NCI-H2107 treated with DMSO at 0.1 percent for 48 hours (cell line): ENCODE data around the gene MPPED2.
"Not testable (repeated sequence)": the region's sequence is repeated elsewhere in the genome, so short reads cannot be mapped to it uniquely, and the experiment has no call there.

Experiments used
- DNase-seq: peaks from one replicate; lab custom pipeline; 2025; ENCODE audit not compliant: unreplicated experiment; lab: John Stamatoyannopoulos, UW

MPPED2 gene

GRCh38 chr11:30579415-30580175 is 6.6 kb downstream of the MPPED2 start:
- no peak for DNase-seq

- DNase-seq = no peak
These were observed 7.7 kb downstream of the MPPED2 start for GRCh38 chr11:30578406-30578805.

DNA sequence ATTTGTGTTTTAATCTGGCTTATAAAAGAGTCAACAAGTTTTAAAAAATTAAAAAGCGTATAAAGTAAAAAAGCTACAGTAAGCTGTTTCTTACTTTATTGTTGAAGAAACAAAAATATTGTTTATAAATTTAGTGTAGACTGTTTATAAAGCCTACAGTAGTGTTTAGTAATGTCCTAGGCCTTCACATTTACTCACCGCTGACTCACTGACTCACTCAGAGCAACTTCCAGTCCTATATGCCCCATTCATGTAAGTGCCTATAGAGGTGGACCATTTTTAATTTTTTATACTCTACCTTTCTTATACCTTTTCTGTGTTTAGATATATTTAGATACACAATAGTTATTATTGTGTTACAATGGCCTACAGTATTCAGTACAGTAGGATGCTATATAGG is 12.2 kb downstream of the MPPED2 start:
- DNase-seq = no peak

DNA sequence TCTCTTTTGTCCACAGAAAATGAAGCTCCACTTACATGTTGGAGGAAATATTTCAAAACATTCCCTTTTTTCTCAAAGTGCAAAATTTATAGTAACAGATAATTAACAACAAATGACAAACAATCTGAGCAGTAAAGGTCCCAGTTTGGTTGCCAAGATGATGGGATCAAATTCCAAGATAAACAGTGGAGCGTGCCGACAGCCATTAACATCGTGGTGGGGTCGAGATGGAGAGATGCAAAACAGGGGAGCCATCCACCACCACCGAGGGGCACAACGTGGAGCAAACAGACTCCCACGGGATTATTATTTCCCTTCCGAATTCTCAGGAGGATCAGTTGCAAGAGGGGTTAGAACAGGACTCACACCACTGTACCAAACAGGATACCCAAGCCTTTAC is 17.2 kb downstream of the MPPED2 start:
- DNase-seq = no peak

GRCh38 chr11:30567644-30568043 is 18.5 kb downstream of the MPPED2 start:
- no peak for DNase-seq

DNA sequence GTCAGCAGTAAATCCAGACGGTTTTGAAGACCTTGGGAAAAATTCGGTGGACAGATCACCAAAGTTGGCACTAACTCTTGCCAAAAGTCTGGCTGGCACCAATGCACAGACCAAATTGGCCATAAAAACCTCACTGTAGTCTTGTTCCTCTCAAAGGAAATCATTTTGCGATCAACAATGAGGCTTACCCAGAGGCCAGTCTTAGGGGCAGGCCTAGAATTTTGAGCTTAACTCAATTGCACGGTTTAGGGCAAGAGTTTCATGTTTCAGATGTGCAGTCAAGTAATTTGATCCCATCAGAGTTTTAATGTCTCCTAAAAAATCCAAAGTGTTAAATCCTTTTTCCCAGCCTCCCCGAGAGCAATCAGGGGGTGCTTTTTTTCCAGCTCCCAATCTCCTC is 19.0 kb downstream of the MPPED2 start:
- DNase-seq = no peak

GRCh38 chr11:30566482-30566881 is 19.7 kb downstream of the MPPED2 start:
- no peak for DNase-seq

- no peak for DNase-seq
These were observed 21.1 kb downstream of the MPPED2 start for GRCh38 chr11:30565027-30565426.

GRCh38 chr11:30561691-30562415 is 24.3 kb downstream of the MPPED2 start:
- no peak for DNase-seq

DNA sequence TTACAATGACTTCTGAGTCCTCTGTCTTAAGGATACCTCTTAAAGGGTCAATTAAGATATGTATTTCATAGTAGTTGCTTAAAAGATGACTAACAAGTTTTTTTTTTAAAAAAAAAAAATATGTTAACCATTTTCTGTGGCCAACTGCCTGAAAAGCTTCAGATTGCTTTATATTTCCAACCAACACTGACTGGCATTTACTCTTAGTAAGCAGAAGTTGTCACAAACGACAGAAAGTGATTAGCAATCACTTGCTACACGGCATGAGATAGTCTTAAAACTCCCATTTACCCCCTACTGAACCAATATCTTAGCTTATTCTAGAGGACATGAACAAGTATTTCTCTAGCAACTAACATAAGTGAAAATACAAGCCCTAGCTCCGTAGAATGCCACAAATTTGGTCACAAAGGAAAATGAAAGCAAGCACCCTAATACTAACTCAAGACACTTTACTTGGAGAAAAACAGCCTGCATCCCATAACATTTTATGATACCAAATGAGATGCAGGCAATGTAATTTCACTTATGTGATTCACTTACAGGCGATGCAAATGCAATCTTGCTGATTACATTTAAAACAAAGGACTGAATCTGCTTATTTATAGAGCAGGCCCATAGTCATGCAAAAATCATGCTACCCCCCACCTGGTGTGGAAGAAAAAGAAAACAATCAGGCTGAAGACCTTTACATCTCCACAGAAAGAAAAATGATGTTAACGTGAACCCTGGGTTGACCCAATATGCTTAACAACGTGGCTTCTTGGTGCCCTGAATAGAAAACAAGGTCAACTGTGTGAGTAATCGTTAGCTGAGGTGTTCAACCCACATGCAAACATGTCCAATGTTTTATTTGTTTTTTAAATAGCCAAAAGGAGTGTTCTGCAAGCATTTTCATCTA is 25.7 kb downstream of the MPPED2 start:
- no peak for DNase-seq

DNA sequence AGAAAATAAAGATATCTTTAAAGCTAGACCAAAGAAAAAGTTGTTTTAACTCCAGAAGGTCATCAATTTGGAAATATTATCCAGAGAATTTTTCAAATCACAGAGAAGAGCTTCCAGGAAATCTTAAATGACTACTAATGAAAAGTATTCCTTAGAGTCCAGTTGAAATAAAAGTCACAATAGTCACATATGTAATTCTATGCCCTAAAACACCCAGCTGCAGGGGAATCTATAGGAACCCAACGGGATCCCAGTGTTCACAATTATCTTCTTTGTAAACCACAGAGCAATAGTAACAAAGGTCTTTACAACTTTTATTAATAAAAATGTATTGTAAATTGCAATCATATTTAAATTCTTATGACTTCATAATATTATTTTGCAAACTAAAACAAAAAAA is 27.1 kb downstream of the MPPED2 start:
- DNase-seq = no peak

GRCh38 chr11:30554587-30554986 is 31.6 kb downstream of the MPPED2 start:
- not testable (repeated sequence) for DNase-seq

DNA sequence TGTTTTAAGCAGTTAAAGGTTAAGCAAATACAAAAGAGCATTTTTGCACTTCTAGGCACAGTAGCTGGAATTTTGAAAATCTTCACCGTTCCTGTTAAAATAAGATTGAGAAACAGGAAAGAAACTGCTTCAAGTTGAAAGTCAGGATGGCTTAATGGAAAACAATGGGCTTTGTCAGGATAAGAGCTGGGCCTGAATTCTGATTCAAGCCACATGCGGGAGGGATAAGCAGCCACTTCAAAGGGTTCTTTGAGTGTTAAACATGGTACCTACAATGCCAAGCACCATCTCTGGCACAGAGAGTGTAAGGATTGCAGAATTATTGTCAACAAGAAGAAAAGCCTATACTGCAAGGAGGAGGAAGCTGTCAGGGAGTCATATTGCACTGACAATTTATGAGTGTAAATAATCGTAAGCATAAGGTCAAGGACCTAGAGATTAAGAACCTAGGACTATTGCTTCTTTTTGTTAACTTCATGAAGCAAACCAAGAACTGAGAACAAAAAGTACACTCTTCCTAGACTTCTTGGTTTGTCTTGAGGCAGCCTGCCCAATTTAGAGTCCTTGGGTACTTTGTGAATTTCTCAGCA is 32.5 kb downstream of the MPPED2 start:
- DNase-seq = no peak

DNA sequence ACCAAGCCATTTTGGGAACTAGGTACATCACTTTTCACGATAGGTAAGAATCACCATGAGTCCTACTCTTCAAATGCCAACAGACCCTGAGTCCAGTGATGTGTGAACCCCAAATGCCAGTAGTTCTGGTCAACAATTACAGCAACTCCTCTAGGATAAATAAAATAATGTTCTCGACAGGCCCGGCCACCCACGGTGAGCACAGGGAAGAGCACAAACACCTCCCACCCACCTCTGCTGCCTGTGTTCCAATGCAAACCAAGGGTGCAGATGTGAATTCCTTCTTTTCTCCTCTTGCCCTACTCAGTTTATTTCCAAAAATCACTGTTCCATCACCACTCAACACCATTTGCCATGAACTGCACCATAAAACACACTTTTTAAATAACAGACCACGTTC is 33.3 kb downstream of the MPPED2 start:
- no peak for DNase-seq

DNA sequence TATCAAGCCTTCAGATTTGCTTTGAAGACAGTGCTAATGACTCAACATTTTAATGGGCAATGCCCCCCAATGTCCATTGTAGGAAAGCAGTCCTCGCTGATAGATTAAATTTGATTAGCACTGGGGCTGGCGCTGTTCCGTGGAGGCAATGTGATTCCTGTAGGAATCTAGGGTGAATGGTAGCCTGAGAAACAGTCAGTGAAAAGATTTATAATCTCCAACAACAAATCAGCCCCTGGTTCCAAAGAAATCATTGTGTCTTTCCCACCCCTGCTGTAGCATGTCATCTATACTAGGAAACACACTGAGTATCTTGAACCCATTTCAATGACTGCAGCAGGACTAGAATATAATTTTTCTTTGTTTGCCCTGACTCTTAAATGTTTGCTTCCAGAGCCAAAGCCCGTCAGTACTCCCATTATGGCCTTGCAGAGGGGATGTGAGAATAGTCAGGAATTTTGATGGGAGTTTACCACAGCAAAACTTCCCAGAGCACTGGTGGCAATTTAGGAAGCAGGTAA is 36.1 kb downstream of the MPPED2 start:
- DNase-seq = no peak

GRCh38 chr11:30549565-30549964 is 36.6 kb downstream of the MPPED2 start:
- no peak for DNase-seq

DNA sequence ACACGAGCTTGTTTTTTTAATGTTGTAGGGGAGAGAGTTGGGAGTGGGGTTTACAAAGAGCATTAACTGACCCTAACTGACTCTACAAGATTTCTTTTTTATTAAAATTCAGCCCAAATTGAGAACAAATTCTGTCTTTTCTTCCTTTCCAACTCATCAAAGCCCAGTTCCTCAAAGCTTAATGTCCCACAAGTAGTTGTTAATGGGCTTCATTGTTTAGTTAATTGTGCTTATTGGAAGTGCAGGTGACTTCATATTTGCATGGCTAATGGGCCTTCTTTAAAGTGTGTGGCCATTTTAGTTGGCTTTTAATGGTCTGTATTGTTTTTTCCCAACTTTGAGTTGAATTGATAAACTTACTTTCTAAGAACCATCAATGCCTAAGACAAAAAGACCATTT is 39.8 kb downstream of the MPPED2 start:
- DNase-seq = no peak

GRCh38 chr11:30545507-30545906 is 40.6 kb downstream of the MPPED2 start:
- DNase-seq = no peak

DNA sequence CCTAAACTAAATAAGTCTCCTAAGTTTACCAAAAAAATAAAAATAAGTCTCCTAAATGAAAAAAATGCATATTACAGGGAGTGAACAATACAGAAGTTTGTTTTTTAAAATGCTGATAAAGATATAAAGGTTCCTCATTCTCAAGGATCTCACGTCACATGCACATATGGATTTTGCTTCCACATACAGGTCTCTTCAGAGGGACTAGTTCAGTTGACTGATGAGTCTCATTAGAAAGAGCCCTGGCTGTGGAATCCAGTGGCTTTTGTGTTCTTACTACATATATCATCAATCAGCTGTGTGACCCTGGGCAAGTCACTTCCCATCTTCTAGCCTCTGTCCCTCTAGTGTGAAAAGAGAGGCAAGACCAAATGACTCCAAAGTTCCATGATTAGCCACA is 43.1 kb downstream of the MPPED2 start:
- no peak for DNase-seq

DNA sequence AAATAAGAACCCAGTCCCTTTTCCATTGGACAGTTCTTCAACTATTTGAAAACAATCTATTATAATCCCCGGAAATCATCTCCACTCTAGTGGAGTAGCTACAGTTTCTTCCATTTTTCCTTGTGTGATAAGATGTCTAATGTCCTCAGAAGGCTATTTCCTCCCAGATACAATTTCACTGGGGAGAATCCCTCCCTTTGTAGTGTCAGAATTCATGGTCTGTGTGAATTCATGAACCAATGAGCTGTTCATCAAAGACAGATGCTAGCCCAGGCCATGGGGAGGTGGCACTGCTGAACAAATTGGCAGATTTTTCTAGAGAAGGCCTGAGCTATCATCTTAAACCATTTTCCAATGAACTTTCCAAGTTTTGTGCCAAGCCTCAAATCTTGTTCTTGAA is 45.4 kb downstream of the MPPED2 start:
- DNase-seq = no peak

DNA sequence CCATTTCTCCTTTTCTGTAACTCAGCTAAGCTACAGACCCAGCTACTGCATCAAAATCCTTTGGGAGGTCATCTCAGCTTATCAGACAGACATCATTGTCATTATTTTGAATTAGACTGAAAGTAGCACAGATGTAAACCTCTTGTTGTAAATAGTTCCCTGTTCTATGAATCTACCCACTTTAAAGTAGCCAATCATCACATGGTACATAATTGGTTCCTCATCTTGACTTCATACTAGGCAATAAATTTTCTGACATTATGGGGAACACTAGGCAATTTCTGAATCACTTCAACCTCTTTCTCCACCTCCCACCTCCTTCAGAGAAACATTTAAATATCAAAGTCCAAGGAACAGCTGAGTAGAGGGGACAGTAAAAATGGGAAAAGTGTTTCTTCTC is 47.9 kb downstream of the MPPED2 start:
- DNase-seq = no peak
